ENCODE data around the gene KY. TPM values are rescaled to one million over a fixed set of nuclear protein-coding genes. Genes with fewer than 3 reads are reported as not detected.

The KY gene
- total and polyA plus RNA-seq, 4 donors: 0.06 to 0.21 (median 0.15) TPM; not detected in 1

- no peak overlapping the region for H3K27ac ChIP-seq (ENCODE audit: low read depth in 1 of 2, low read length in 1 of 2)
- H3K9me3 ChIP-seq (ENCODE audit: control insufficient read depth in 4 of 4, insufficient read depth in 3 of 4, low read length in 3 of 4): peaks cover 0 to 8% (median 2%) of the 10 kb centered on the region in 4 donors
- no peak for TF ChIP-seq CTCF (IDR thresholded peaks at IDR 0.05; ENCODE audit: control extremely low read depth, extremely low read depth)
- no peak overlapping the region for H3K4me3 ChIP-seq
- H3K27me3 ChIP-seq (ENCODE audit: control insufficient read depth in 3 of 3, insufficient read depth in 3 of 3, low read length in 2 of 3): no peaks in the 10 kb centered on the region
- peaks cover 2 to 7% (median 4%) of the 10 kb centered on the region in 4 donors for H3K36me3 ChIP-seq (ENCODE audit: control insufficient read depth in 4 of 4, insufficient read depth in 4 of 4, low read length in 4 of 4)
- H3K9ac ChIP-seq (ENCODE audit: insufficient read depth in 1 of 2, low read length in 2 of 2): no peak overlapping the region
- ATAC-seq (ENCODE audit: insufficient read depth, low FRiP score) (no peak), DNase-seq (no peak)
- peaks cover 0 to 7% (median 0%) of the 10 kb centered on the region in 5 donors for H3K4me1 ChIP-seq (ENCODE audit: control insufficient read depth in 5 of 5, insufficient read depth in 5 of 5, low read length in 5 of 5)
- 94 to 97% methylated on average over 2 of the region's 2 CpGs for WGBS, 2 donors
Measured at GRCh38 chr3:134564991-134565390, 85.8 kb downstream of the KY start.

- DNase-seq: no peak
- no peak for ATAC-seq (ENCODE audit: insufficient read depth, low FRiP score)
- H3K4me3 ChIP-seq: no peak overlapping the region
- H3K27ac ChIP-seq (ENCODE audit: low read depth in 1 of 2, low read length in 1 of 2): no peak overlapping the region
- peaks cover 0 to 7% (median 0%) of the 10 kb centered on the region in 5 donors for H3K4me1 ChIP-seq (ENCODE audit: control insufficient read depth in 5 of 5, insufficient read depth in 5 of 5, low read length in 5 of 5)
- no peaks in the 10 kb centered on the region for H3K9me3 ChIP-seq (ENCODE audit: control insufficient read depth in 4 of 4, insufficient read depth in 3 of 4, low read length in 3 of 4)
- no peaks in the 10 kb centered on the region for H3K27me3 ChIP-seq (ENCODE audit: control insufficient read depth in 3 of 3, insufficient read depth in 3 of 3, low read length in 2 of 3)
- 95 to 96% methylated on average over 6 of the region's 6 CpGs for WGBS, 2 donors
- no peak overlapping the region for H3K9ac ChIP-seq (ENCODE audit: insufficient read depth in 1 of 2, low read length in 2 of 2)
- peaks cover 2 to 7% (median 6%) of the 10 kb centered on the region in 4 donors for H3K36me3 ChIP-seq (ENCODE audit: control insufficient read depth in 4 of 4, insufficient read depth in 4 of 4, low read length in 4 of 4)
- no peak for TF ChIP-seq CTCF (IDR thresholded peaks at IDR 0.05; ENCODE audit: control extremely low read depth, extremely low read depth)
Measured at GRCh38 chr3:134563601-134564000, 87.2 kb downstream of the KY start.

- ATAC-seq (ENCODE audit: insufficient read depth, low FRiP score) (no peak), DNase-seq (no peak)
- 90 to 92% methylated on average over 4 of the region's 4 CpGs for WGBS, 2 donors
- H3K4me1 ChIP-seq (ENCODE audit: control insufficient read depth in 5 of 5, insufficient read depth in 5 of 5, low read length in 5 of 5): no peaks in the 10 kb centered on the region
- TF ChIP-seq CTCF (IDR thresholded peaks at IDR 0.05; ENCODE audit: control extremely low read depth, extremely low read depth): no peak
- H3K27me3 ChIP-seq (ENCODE audit: control insufficient read depth in 3 of 3, insufficient read depth in 3 of 3, low read length in 2 of 3): no peaks in the 10 kb centered on the region
- H3K36me3 ChIP-seq (ENCODE audit: control insufficient read depth in 4 of 4, insufficient read depth in 4 of 4, low read length in 4 of 4): peaks cover 2 to 7% (median 6%) of the 10 kb centered on the region in 4 donors
- no peak overlapping the region for H3K4me3 ChIP-seq
- H3K27ac ChIP-seq (ENCODE audit: low read depth in 1 of 2, low read length in 1 of 2): no peak overlapping the region
- H3K9me3 ChIP-seq (ENCODE audit: control insufficient read depth in 4 of 4, insufficient read depth in 3 of 4, low read length in 3 of 4): no peaks in the 10 kb centered on the region
- no peak overlapping the region for H3K9ac ChIP-seq (ENCODE audit: insufficient read depth in 1 of 2, low read length in 2 of 2)
Measured at GRCh38 chr3:134562055-134562454, 88.8 kb downstream of the KY start.

- no peak for DNase-seq
- Histone ChIP-seq H3K9me3 (ENCODE audit: control insufficient read depth in 4 of 4, insufficient read depth in 3 of 4, low read length in 3 of 4) (no peaks in the 10 kb centered on the region), H3K27me3 (ENCODE audit: control insufficient read depth in 3 of 3, insufficient read depth in 3 of 3, low read length in 2 of 3) (no peaks in the 10 kb centered on the region), H3K36me3 (ENCODE audit: control insufficient read depth in 4 of 4, insufficient read depth in 4 of 4, low read length in 4 of 4) (peaks cover 2 to 7% (median 6%) of the 10 kb centered on the region in 4 donors), H3K27ac (ENCODE audit: low read depth in 1 of 2, low read length in 1 of 2) (no peak overlapping the region), H3K4me1 (ENCODE audit: control insufficient read depth in 5 of 5, insufficient read depth in 5 of 5, low read length in 5 of 5) (no peaks in the 10 kb centered on the region), H3K4me3 (no peak overlapping the region), H3K9ac (ENCODE audit: insufficient read depth in 1 of 2, low read length in 2 of 2) (no peak overlapping the region)
- WGBS, 2 donors: 97 to 98% methylated on average over 3 of the region's 3 CpGs
- no peak for ATAC-seq (ENCODE audit: insufficient read depth, low FRiP score)
- TF ChIP-seq CTCF (IDR thresholded peaks at IDR 0.05; ENCODE audit: control extremely low read depth, extremely low read depth): no peak
Measured at GRCh38 chr3:134559591-134559990, 91.2 kb downstream of the KY start.

Measured in lung (tissue), 12 donors.